Erythroblast (primary cell): Measurements from ENCODE around the gene MADD.

ENCODE experiments used
- GATA1 ChIP-seq: IDR thresholded peaks from 2 replicates; pipeline ENCODE4 v1.6.1; 2011; ENCODE audit warnings: low read depth, mild to moderate bottlenecking, control low read depth, low read length, moderate library complexity
- POLR2A ChIP-seq: IDR thresholded peaks from 2 replicates; pipeline ENCODE4 v1.6.1; 2011; ENCODE audit warnings: mild to moderate bottlenecking, low read length

DNA sequence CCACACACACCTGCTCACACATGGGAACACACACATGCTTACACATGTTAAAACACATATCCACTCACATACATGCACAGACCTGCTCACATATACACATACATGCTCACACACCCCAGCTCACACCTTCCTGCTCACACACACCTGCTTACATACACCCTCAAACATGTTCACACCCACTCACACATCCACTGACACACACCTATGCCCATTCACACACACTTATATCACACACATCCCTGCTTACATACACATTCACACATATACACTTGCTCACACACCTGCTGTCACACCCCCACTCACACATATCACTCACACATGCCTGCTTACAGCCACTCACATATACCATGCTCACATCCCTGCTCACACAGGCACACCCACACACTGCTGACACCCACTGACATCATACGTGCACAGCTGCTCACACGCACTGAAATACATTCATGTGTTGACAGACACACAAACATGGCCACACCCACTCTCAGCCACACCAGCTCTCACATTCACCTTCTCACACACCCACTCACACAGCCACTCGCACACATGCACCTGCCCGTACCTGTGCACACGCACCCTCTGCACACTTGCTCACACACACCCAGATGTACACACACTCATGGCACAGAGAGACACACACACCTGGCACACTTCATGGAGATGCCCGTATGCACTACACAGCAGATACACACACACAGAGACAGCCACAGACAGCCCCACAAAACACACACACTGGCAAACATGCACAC is 88.2 kb downstream of the MADD start:
- TF ChIP-seq POLR2A: no peak
- no peak for TF ChIP-seq GATA1
